MV-4-11 (cell line): ENCODE data around the gene RXRB.
A peak's percentile ranks its signal among the peaks of the same experiment; 100 is the strongest.

ENCODE experiments used
- DNase-seq: peaks from one replicate; lab custom pipeline; 2025; lab: John Stamatoyannopoulos, UW

The RXRB gene

GRCh38 chr6:33197431-33198048, 2.9 kb downstream of the RXRB start:
- peak; percentile 72 for DNase-seq

GRCh38 chr6:33195304-33196165, 4.9 kb downstream of the RXRB start:
- no peak for DNase-seq

GRCh38 chr6:33194431-33194979, 6.0 kb downstream of the RXRB start:
- DNase-seq = no peak

GRCh38 chr6:33193619-33194018, 6.8 kb downstream of the RXRB start:
- no peak for DNase-seq

GRCh38 chr6:33192671-33193602, 7.5 kb downstream of the RXRB start:
- DNase-seq = no peak

- no peak for DNase-seq
Observed at GRCh38 chr6:33192105-33192646, 8.3 kb downstream of the RXRB start, which contains the start of gene COL11A2. COL11A2 (minus strand) TSS chr6:33192467; CDS start chr6:33192240, 227 bp downstream.

- no peak for DNase-seq
Observed at GRCh38 chr6:33191383-33192104, 8.9 kb downstream of the RXRB start.

- no peak for DNase-seq
Observed at GRCh38 chr6:33190504-33191107, 9.9 kb downstream of the RXRB start.

GRCh38 chr6:33189625-33190448, 10.6 kb downstream of the RXRB start:
- no peak for DNase-seq

- no peak for DNase-seq
Observed at GRCh38 chr6:33189164-33189563, 11.3 kb downstream of the RXRB start.

- no peak for DNase-seq
Observed at GRCh38 chr6:33187809-33188208, 12.7 kb downstream of the RXRB start.

- no peak for DNase-seq
Observed at GRCh38 chr6:33185654-33186187, 14.7 kb downstream of the RXRB start.

GRCh38 chr6:33185190-33185589, 15.3 kb downstream of the RXRB start:
- DNase-seq = no peak

- DNase-seq = peak; percentile 65
Observed at GRCh38 chr6:33183071-33183683, 17.3 kb downstream of the RXRB start.

GRCh38 chr6:33181141-33181540, 19.3 kb downstream of the RXRB start:
- no peak for DNase-seq

- DNase-seq = no peak
Observed at GRCh38 chr6:33178755-33179475, 21.6 kb downstream of the RXRB start.

- DNase-seq = no peak
Observed at GRCh38 chr6:33177552-33178446, 22.7 kb downstream of the RXRB start.
